ENCODE results near the gene CDK5.

The CDK5 gene

DNA sequence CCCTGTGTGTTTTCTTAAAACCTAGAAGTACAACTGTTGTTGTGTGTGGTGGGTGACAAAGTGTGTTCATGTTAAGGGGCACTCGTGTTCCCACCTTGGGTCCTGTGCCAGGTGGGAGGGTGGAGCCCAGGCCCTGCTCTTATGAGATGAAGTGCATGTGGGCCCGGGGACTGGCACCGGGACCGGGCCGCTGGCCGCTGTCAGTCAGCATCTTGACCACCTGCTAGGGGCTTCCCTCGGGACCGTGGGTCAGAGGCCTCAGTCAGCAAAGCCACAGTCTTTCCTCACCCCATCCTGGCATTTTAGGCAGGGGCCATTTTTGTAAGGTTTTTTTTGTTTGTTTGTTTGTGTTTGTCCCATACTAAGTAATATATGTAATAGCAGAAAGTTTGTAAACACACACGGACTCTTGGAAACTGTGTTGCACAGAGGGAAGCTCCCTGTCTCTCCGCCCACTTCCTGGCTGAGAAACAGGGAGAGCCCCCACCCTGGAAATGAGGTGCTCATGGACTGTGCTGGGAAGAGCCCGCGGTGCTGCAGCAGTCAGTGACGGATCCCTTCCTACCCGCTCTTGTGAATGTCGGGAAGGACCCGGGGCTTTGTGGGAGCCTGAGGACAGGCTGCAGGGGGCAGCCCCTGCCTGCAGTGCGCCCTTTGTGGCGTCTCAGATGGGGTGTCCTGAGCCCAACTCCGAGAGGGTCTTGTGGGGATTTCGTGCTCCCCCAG is 42.0 kb upstream of the CDK5 start:
- no peak overlapping the region for H3K4me3 ChIP-seq
- DNase-seq (ENCODE audit: low spot score), result no peak
- TF ChIP-seq, protein P1, sequence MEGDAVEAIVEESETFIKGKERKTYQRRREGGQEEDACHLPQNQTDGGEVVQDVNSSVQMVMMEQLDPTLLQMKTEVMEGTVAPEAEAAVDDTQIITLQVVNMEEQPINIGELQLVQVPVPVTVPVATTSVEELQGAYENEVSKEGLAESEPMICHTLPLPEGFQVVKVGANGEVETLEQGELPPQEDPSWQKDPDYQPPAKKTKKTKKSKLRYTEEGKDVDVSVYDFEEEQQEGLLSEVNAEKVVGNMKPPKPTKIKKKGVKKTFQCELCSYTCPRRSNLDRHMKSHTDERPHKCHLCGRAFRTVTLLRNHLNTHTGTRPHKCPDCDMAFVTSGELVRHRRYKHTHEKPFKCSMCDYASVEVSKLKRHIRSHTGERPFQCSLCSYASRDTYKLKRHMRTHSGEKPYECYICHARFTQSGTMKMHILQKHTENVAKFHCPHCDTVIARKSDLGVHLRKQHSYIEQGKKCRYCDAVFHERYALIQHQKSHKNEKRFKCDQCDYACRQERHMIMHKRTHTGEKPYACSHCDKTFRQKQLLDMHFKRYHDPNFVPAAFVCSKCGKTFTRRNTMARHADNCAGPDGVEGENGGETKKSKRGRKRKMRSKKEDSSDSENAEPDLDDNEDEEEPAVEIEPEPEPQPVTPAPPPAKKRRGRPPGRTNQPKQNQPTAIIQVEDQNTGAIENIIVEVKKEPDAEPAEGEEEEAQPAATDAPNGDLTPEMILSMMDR (IDR thresholded peaks at IDR 0.05), result no peak
- no peak overlapping the region for H3K27ac ChIP-seq

GRCh38 chr7:151095828-151096475 is 38.3 kb upstream of the CDK5 start:
- no peak overlapping the region for H3K27ac ChIP-seq
- TF ChIP-seq, protein P1 (IDR thresholded peaks at IDR 0.05), result no peak
- DNase-seq (ENCODE audit: low spot score), result no peak

DNA sequence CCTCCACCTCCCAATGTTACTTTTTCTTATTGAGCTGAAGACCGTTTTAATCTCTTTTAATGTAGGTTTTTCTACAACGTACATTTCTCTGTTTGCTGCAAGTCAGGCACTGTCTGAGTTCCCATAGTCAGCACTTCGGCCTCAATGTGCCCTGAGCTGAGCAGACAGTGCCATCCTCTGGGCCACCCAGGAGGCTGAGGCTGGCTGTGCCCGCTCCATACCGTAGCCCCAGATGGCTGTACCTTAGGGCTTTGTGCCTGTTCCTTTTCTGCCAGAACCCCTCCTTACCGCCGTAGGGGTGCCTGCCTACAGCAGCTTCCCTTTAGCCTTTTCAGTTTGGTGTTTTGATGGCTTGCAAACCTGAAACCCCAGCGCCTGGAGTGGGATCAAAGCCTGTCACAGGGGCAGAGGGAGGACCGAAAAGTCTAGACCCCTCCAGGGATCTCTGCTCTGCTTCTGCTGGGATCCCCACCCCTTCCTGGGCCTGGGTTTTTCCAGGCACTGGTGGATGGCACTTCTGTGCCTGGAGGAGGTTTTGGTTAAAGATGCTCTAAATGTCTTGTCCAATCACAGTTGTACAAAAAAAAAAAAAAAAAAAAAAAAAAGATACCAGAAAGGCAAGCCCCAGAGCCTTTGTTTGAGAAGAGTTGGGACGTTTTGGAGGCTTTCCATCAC is 37.6 kb upstream of the CDK5 start:
- Histone ChIP-seq H3K4me3 (no peak overlapping the region), H3K27ac (no peak overlapping the region)
- no peak for DNase-seq (ENCODE audit: low spot score)
- TF ChIP-seq, protein P1 (IDR thresholded peaks at IDR 0.05), result no peak

More at GRCh38 chr7:151095828-151096475, 38.3 kb upstream of the CDK5 start:
- no peak overlapping the region for H3K4me3 ChIP-seq

- Histone ChIP-seq H3K27ac (no peak overlapping the region), H3K4me3 (no peak overlapping the region)
- TF ChIP-seq, protein P1 (IDR thresholded peaks at IDR 0.05), result no peak
- DNase-seq (ENCODE audit: low spot score), result no peak
These were observed 37.0 kb upstream of the CDK5 start for GRCh38 chr7:151094675-151095074.

GRCh38 chr7:151093748-151094147 is 36.1 kb upstream of the CDK5 start:
- no peak for DNase-seq (ENCODE audit: low spot score)
- TF ChIP-seq, protein P1 (IDR thresholded peaks at IDR 0.05), result no peak
- H3K27ac ChIP-seq, result no peak overlapping the region
- no peak overlapping the region for H3K4me3 ChIP-seq

- TF ChIP-seq, protein P1 (IDR thresholded peaks at IDR 0.05), result no peak
- Histone ChIP-seq H3K27ac (no peak overlapping the region), H3K4me3 (no peak overlapping the region)
- no peak for DNase-seq (ENCODE audit: low spot score)
These were observed 34.3 kb upstream of the CDK5 start for GRCh38 chr7:151091988-151092387.

Data from coronary artery (tissue), 2 donors.